ENCODE measurements around the gene PIP5K1B.

GRCh38 chr9:68777070-68777763, 72.2 kb downstream of the PIP5K1B start:
- no peak for TF ChIP-seq EZH2 (IDR thresholded peaks at IDR 0.05; ENCODE audit: insufficient read depth, low read length)
- TF ChIP-seq, protein P1, sequence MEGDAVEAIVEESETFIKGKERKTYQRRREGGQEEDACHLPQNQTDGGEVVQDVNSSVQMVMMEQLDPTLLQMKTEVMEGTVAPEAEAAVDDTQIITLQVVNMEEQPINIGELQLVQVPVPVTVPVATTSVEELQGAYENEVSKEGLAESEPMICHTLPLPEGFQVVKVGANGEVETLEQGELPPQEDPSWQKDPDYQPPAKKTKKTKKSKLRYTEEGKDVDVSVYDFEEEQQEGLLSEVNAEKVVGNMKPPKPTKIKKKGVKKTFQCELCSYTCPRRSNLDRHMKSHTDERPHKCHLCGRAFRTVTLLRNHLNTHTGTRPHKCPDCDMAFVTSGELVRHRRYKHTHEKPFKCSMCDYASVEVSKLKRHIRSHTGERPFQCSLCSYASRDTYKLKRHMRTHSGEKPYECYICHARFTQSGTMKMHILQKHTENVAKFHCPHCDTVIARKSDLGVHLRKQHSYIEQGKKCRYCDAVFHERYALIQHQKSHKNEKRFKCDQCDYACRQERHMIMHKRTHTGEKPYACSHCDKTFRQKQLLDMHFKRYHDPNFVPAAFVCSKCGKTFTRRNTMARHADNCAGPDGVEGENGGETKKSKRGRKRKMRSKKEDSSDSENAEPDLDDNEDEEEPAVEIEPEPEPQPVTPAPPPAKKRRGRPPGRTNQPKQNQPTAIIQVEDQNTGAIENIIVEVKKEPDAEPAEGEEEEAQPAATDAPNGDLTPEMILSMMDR (IDR thresholded peaks at IDR 0.05; ENCODE audit: insufficient read depth, low read depth, low read length), result no peak

Data from astrocyte (in vitro differentiated cells and primary cell).